LHCN-M2 (cell line): ENCODE measurements around the gene ITPKC. TPM values are rescaled to one million over a fixed set of nuclear protein-coding genes. Genes with fewer than 3 reads are reported as not detected.

Experiments
- DNase-seq: peaks from one replicate; pipeline ENCODE4 v3.0.0-alpha.2; 2012; ENCODE audit warnings: low read depth
- polyA plus RNA-seq: library from polyadenylated mRNA; unstranded; fragments of >200 nt; gene quantifications from one replicate; pipeline ENCODE4 v1.2.1, GENCODE V29; 2012; ENCODE audit warnings: missing spikeins
- total RNA-seq: library from RNA; depleted of rRNA; stranded (reverse); fragments of >200 nt; gene quantifications from 2 replicates; pipeline ENCODE4 v1.2.3, GENCODE V29; 2014; rRNA removed

The ITPKC gene
- 9.2 and 11.1 TPM in 2 replicates for total RNA-seq
- polyA plus RNA-seq: 7.4 TPM

DNA sequence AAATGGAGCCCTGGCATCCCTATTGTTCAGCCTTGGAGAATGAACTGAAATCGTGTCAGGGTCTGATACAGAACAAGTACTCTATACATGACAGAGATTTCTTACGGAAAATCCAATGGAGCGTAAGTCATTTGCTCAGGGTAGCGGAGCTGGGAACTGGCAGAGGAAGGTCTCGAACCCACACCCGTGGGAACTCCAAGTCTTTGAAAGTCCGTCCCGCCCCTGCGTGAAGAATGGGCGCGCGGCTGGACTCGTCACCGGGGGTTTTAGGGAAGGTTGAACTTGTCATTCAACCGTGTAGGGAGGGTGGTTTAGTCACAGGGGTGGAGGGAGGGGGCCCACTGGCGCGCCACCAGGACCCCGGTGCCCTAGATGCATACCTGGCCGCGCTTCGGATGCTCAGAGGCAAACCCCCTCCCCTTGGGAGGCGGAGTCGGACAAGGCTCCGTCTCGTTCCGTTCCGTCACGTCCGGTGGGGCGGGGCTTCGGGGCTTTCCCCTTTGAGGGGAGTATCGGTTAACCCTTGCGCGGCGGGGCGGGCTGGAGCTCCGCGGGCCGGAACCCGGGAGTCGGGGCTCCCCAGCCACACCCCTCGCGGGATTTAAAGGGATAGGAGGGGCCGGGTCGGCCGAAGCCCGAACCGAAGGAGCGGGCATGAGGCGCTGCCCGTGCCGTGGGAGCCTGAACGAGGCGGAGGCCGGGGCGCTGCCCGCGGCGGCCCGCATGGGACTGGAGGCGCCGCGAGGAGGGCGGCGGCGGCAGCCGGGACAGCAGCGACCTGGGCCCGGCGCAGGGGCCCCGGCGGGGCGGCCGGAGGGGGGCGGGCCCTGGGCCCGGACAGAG is at the start of gene ITPKC, which contains the start of gene COQ8B:
Gene ITPKC (plus strand): TSS at position 631 of the 843 bp plus-strand sequence. CDS start 24 bp downstream, at position 655.
Gene COQ8B (minus strand): TSS at position 405 of the 843 bp plus-strand sequence. CDS start 2,254 bp downstream, outside the sequence.
- peak; percentile 97 for DNase-seq

GRCh38 chr19:40667602-40668001 is 49.3 kb upstream of the ITPKC start:
- no peak for DNase-seq

- DNase-seq: no peak
Measured at GRCh38 chr19:40668991-40669614, 47.8 kb upstream of the ITPKC start.

- DNase-seq: no peak
Measured at GRCh38 chr19:40671404-40671803, 45.5 kb upstream of the ITPKC start.

DNA sequence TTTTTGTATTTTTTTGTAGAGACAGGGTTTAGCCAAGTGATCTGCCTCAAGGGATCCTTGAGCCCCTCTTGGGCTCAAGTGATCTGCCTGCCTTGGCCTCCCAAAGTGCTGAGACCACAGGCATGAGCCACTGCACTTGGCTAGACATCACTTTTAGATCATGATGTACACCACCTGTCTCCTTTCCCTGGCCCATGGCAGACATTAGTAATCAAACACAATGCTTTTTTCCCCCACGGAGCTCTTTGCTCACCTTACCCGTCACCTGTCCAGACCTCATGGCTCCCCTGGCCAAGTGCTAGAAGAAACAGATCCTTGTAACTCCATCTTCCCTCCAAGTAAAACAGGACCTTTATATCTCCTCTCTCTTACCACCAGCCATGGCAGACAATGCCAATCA is 44.9 kb upstream of the ITPKC start:
- no peak for DNase-seq

DNA sequence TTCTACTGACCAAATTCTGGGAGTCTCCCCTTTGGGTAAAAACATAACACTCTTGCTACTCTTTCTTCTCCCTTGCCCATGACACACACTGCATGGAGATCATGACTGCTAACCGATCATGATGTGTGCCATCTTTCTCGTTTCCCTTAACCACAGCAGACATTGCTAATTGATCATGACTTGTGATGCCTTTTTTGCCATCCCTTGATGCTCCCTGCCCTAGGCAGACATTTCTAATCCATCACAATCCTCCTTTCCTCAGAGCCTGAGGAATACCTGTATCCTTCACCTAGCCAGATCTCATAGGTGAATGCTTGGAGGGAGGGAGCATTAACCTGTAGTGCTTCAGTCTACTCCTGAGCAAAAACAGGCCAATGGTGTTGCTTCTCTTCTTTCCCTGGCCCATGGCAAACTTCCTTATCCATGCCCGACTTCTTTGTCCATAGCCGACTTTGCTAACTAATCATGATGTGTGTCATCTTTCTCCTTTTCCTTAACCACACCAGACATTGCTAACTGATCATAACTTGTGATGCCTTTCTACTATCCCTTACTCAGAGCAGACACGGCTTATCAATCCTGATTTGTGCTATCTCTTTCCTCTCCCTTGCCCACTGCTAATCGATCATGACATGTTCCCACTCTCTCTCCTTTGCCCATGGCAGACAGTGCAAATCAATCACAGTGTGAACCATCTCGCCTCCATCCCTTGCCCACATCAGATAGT is 44.2 kb upstream of the ITPKC start:
- DNase-seq: no peak

GRCh38 chr19:40673397-40673796 is 43.5 kb upstream of the ITPKC start:
- DNase-seq: no peak

DNA sequence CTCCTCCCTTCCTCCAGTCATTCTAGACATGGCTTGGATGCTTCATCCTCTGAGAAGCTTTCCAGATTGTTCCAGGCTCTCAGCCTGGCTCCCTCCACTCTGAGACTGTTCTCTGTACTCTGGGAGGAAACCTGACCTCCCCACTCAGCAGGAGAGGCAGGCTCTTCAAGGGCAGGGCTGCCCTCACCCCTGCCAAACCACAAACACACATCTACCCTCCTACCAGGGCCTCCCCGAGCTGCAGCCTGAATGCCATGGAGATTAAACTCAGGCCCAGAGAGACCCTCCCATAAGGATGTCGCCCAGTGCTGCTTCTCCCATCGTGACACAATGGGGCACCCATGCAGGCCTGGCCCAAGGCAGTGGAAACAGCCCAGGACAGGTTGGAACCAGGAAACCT is 42.6 kb upstream of the ITPKC start:
- DNase-seq: no peak

DNA sequence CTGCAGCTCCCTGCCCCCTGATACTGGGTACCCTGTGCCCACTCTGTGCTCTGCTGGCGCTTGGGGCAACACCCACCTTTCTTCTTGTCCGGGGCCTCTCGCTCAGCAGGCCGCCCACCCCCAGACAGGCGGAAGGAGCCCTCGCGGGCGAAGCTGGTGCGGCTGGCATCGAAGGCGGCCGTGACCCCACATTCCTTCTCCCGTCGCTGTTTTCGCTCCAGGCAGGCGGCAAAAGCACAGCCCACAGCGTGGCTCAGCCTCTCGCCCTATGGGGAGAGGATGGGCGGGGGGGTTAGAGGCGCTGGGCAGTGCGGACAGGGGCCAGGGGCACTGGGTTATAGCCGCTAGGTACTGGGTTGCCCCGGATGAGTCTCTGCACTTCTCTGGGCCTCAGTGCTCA is 39.8 kb upstream of the ITPKC start:
- DNase-seq: no peak

GRCh38 chr19:40681039-40681438 is 35.9 kb upstream of the ITPKC start:
- DNase-seq: no peak

GRCh38 chr19:40682431-40682964 is 34.4 kb upstream of the ITPKC start:
- no peak for DNase-seq

- DNase-seq: no peak
Measured at GRCh38 chr19:40683437-40683836, 33.5 kb upstream of the ITPKC start.

DNA sequence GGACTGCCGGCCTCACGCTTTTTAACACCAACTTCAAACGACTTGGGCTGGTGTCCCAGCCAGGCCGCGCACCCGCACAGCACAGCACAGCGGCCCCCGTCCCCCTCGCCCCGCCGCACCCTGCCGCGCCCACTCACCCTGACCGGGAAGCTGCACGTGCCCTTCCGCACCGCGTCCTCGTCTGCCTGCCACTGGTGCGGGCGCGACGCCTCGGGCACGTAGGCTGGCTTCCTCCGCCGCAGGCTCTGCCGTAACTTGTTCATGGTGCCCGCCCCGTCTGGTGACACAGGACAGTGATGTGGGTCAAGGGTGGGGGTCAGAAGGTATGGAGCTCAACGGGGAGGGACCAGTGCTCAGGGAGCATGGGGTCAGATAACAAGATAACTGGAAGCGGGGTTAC is 32.6 kb upstream of the ITPKC start:
- no peak for DNase-seq

GRCh38 chr19:40685016-40685526 is 31.8 kb upstream of the ITPKC start:
- DNase-seq: no peak

- no peak for DNase-seq
Measured at GRCh38 chr19:40685563-40685962, 31.3 kb upstream of the ITPKC start.

DNA sequence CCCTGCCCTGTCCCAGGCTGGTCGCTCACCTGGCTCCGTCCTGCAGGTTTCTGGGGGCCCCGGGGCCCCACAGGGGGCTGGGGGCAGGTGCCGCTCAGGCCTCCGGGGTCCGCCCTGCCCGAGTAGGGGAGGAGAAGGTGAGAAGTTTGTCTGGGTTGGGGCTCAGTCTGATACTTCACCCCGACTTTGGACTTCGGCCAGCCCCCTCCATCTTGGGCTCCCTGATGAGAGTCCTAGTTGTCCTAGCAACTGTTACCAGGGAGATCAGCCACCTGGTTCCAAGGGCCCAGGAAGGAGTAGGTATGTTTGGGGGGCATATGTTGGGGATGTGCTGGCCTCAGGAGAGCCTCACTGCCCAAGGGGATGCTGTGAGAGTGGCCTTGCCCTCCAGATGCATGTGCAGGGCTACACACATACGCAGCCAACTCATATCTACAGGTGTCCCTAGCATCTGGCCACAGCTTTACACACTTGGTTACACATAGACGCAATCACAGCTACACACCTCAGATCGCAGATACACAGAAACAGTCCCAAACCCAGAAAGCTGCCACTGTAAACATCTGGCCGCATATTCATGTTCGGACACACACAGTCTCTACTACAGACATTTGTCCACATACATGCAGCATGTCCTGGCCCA is 29.9 kb upstream of the ITPKC start:
- no peak for DNase-seq

DNA sequence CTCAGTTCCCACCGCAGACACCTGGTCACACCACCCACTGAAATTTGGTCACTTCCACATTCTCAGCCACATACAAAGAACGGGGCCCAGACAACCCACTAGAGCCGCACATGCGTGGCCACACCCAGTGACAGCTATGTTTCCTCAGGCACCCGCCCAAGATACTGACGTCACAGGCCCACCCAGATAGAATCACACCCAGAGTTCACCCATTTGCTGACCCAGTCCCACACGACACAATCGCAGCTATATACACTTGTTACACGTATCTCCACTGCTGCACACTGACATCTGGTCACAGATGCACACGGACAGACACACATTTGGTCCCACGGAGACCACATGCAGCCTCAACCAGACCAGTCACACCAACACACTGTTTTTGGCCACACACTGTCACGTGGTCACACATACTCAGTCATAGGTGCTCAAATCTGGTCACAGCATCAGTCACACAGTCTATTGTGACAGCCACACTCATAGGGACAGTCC is 29.3 kb upstream of the ITPKC start:
- peak; percentile 63 for DNase-seq

DNA sequence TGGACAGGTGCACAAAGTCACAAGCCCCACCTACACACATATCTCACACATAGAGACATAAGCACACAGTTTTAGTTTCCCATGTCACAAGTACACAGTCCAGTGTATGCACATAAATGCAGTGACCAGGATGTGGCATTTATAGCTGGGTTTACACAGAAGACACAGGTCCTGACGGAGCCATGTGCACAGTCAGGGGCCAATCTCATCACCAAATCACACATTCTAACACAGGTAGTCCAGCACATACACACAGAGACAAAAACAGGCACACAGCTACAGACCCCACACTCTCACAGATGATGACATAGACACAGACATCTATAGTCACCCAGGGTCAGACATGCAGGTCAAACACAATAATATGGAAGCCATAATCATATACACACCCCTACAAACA is 28.6 kb upstream of the ITPKC start:
- no peak for DNase-seq

DNA sequence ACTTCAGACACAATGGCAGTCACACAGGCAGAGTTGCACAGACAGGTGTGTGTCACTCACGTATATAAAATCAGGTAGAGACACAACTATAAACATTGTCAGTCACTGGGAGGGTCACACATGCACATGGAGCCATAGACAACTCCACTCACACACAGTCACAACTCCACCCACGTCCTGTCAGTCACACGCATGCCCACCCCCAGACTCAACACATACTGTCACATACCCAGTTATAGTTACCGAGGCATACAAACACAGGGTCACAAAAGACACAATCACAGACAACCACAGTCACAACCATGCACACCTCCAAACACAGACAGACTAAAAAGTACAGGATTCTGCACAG is 27.9 kb upstream of the ITPKC start:
- DNase-seq: no peak

- DNase-seq: peak; percentile 34
Measured at GRCh38 chr19:40689339-40690049, 27.4 kb upstream of the ITPKC start.
